HG02759 (cell line): ENCODE data around the gene TFB2M.

Source experiments
- ATAC-seq: cut with Tn5 transposase; IDR thresholded peaks from one replicate; pipeline ENCODE4 v1.9.1; 2021; ENCODE audit warnings: mild to moderate bottlenecking, moderate library complexity; ENCODE audit not compliant: unreplicated experiment

TFB2M gene

GRCh38 chr1:246516126-246516525 is 49.9 kb downstream of the TFB2M start:
- no peak for ATAC-seq

GRCh38 chr1:246515390-246516005 is 50.6 kb downstream of the TFB2M start:
- ATAC-seq = no peak

- ATAC-seq = no peak
Observed at GRCh38 chr1:246513619-246514343, 52.3 kb downstream of the TFB2M start.

GRCh38 chr1:246513041-246513440 is 53.0 kb downstream of the TFB2M start:
- no peak for ATAC-seq

GRCh38 chr1:246512635-246513034 is 53.4 kb downstream of the TFB2M start:
- ATAC-seq = no peak

GRCh38 chr1:246512230-246512629 is 53.8 kb downstream of the TFB2M start:
- no peak for ATAC-seq

- ATAC-seq = no peak
Observed at GRCh38 chr1:246511203-246511602, 54.9 kb downstream of the TFB2M start.

GRCh38 chr1:246510147-246511030 is 55.7 kb downstream of the TFB2M start:
- no peak for ATAC-seq

- no peak for ATAC-seq
Observed at GRCh38 chr1:246508897-246509688, 57.0 kb downstream of the TFB2M start.

- ATAC-seq = peak; percentile 90
Observed at GRCh38 chr1:246506674-246507481, 59.2 kb downstream of the TFB2M start, which contains the start of gene SMYD3. SMYD3 (minus strand) TSS chr1:246507279.

GRCh38 chr1:246506367-246506673 is 59.7 kb downstream of the TFB2M start:
- peak; percentile 13 for ATAC-seq

GRCh38 chr1:246503341-246503740 is 62.7 kb downstream of the TFB2M start:
- ATAC-seq = no peak

- peak; percentile 57 for ATAC-seq
Observed at GRCh38 chr1:246497331-246497915, 68.6 kb downstream of the TFB2M start.

GRCh38 chr1:246492611-246493245 is 73.3 kb downstream of the TFB2M start:
- no peak for ATAC-seq

- ATAC-seq = no peak
Observed at GRCh38 chr1:246491551-246492053, 74.5 kb downstream of the TFB2M start.
